Astrocyte of the cerebellum (primary cell): Measurements from ENCODE around the gene CTSK.

Experiments used
- DNase-seq: peaks from one replicate; pipeline ENCODE4 v3.0.0-alpha.2; 2011; ENCODE audit warnings: low read depth
- H3K4me3 ChIP-seq: 2 replicates; pipeline ENCODE4 v1.5.1; 2011; ENCODE audit warnings: mild to moderate bottlenecking, low read depth, low read length, moderate library complexity
- CTCF ChIP-seq: IDR thresholded peaks from 2 replicates; pipeline ENCODE4 v1.5.1; 2012; ENCODE audit warnings: low read length, low read depth, moderate library complexity, mild to moderate bottlenecking; ENCODE audit errors: missing control alignments
- in situ Hi-C: cut with HindIII; loops from 2 replicates; pipeline ENCODE4 v1.10.0; 2017; ENCODE audit warnings: low sequenced_read_pairs

The CTSK gene

GRCh38 chr1:150813028-150813707 lies 5.1 kb upstream of the CTSK start:
- no peak overlapping the region for H3K4me3 ChIP-seq
- in situ Hi-C loops = no loop called here
- peak; percentile 37 for DNase-seq
- TF ChIP-seq CTCF = peak; percentile 88

DNA sequence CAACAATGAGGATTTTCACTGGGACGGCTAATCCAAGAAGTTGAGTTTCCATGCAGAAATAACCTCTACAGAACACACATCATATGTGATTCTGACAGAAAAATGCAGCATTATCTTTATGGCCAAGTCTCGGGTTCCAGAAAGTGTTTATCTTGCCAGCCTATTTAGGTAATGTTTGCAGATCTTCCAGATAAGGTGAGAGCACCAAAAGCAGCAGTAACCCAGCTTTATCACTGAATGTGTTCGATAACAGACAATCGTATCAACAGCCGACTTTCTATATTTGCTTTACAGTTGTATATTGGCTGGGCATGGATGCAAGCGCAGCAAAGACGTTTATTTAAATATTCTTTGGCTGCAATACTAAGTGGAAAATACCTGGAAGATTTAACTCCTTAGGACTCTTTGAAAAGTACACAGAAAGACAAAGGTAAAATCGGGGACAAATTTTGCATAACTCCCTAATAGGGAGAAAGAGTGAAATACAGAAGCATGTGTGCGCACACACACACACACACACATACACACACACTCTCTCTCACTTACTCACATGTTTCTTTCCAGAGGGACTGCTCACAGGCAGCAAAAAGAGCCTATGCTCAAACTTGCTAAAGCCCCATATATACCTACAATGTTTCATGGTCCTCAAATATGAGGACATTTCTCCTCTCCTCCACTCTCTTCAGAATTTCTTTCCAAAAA lies 3.0 kb upstream of the CTSK start:
- in situ Hi-C loops = no loop called here
- H3K4me3 ChIP-seq = no peak overlapping the region
- no peak for TF ChIP-seq CTCF
- no peak for DNase-seq

- in situ Hi-C loops = no loop called here
- no peak for TF ChIP-seq CTCF
- DNase-seq = no peak
- no peak overlapping the region for H3K4me3 ChIP-seq
Observed at GRCh38 chr1:150809651-150810050, 1.6 kb upstream of the CTSK start.

- H3K4me3 ChIP-seq = no peak overlapping the region
- no peak for DNase-seq
- no peak for TF ChIP-seq CTCF
- in situ Hi-C loops = no loop called here
Observed at GRCh38 chr1:150808846-150809245, 786 bp upstream of the CTSK start.

GRCh38 chr1:150807249-150808023 lies 624 bp downstream of the CTSK start:
- no peak for DNase-seq
- in situ Hi-C loops = no loop called here
- TF ChIP-seq CTCF = no peak
- H3K4me3 ChIP-seq = no peak overlapping the region

DNA sequence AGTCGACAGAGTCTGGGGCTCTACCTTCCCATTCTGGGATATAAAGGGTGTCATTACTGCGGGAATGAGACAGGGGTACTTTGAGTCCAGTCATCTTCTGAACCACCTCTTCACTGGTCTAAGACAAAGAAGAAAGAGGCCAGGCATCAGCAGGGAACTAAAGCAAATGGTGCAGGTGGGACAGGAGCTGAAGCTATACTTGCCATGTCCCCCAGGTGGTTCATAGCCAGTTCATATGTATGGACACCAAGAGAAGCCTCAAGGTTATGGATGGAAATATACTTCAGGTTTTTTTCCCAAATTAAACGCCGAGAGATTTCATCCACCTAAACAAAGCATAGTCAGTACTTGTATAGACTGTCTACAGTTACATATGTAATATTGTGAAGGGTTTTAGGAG lies 2.2 kb downstream of the CTSK start:
- DNase-seq = no peak
- H3K4me3 ChIP-seq = no peak overlapping the region
- in situ Hi-C loops = no loop called here
- no peak for TF ChIP-seq CTCF
